ENCODE data around the gene TMEM221.
"Not testable (repeated sequence)": the region's sequence is repeated elsewhere in the genome, so short reads cannot be mapped to it uniquely, and the experiment has no call there.

Gene TMEM221

GRCh38 chr19:17448131-17448967, at the start of gene TMEM221:
TMEM221 (minus strand) TSS chr19:17448668; CDS start chr19:17448462, 206 bp downstream.
- no peak for DNase-seq

- DNase-seq: no peak
Measured at GRCh38 chr19:17497149-17497798, 48.8 kb upstream of the TMEM221 start.

DNA sequence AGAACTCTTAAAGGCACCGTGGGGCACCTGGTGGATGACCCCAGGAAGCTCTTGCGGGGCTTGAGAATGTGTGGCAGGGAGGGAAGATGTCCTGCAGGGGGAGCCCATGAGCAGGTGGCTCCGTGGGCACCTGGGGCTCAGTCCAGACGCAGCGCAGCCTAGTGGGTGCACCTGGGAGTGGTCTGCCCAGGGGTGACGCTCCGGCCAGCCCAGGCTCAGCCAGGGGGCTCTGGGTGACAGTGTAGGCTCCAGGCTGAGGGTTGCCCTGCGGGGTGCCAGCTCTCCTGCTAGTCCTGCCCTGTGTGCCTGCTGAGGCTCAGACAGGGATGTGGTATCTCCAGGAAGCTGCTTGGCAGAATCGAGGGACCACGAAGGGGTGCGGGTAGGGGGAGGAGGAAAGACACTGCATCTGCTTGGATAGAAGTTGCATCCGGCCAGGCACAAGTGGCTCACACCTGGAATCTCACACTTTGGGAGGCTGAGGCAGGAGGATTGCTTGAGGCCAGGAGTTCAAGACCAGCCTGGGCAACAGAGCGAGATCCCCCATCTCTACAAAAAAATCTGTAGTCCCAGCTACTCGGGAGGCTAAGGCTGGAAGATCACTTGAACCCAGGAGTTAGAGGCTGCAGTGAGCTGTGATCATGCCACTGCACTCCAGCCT, 48.0 kb upstream of the TMEM221 start:
- peak; percentile 66 for DNase-seq

GRCh38 chr19:17495639-17496296, 47.3 kb upstream of the TMEM221 start:
- DNase-seq: no peak

- DNase-seq: peak; percentile 21
Measured at GRCh38 chr19:17491287-17491686, 42.8 kb upstream of the TMEM221 start.

GRCh38 chr19:17490411-17490810, 41.9 kb upstream of the TMEM221 start:
- DNase-seq: no peak

DNA sequence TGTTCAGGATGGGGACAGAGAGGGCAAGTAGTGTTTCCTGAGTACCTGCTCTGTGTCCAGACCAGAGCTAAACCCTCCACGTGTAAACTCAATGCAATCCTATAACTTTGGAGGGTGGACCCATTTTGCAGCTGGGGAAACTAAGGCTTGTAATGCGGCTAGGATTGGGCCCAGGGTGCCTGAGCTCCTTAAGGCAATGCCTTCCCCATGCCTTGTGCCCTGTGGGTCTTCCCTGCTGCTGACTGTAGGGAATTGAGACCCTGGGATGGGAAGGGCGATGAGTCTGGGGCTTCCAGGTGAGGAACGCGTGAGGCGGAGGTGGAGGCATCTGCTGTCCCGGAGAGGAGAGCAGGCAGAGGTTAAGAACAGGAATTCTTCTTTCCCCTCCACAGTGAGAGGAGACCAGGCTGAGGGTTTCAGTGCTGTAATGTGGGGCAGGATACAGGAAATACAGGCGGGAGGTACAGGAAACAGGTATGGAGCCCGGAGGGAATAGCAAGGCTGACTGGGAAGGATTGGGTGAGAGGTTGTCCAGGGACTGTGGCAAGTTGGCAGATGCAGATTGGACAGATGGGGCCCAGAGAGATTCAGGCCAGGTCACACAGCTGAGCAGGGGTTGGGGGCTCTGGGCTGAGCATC, 41.0 kb upstream of the TMEM221 start:
- no peak for DNase-seq

- DNase-seq: no peak
Measured at GRCh38 chr19:17488593-17489391, 40.3 kb upstream of the TMEM221 start.

DNA sequence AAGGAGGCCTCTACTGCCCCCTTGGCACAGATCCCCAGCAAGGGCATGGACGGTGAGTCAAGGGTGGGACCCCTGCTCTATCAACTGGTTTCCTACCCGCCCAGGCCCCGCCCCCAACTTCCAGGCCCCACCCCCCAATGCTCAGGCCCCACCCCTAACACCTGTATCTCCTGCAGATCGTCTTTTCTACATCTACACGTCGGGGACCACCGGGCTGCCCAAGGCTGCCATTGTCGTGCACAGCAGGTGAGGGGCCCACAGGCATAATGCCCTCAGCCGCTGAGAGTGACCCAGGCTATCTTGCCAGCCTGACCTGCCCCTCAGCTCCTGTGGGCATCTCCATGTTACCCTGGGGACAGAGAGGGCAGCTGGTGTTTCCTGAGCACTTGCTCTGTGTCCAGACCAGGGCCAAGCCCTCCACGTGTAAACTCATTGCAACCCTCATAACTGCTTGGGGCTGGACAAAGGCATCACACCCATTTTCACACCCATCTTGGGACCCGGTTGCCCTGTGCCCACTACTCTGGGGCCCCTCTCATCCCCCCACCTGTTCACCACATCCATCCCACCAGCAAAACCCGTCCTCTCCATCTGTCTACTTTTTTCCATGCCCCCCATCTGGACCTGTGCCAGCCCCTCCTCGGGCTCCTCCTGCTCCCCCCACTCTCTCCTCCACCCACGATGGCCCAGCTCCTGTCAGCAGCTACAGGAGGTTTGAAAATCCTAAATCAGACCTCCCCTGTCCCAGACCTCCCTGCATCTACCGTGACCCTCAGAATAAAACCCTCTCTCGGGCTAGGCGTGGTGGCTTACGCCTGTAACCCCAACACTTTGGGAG, 39.0 kb upstream of the TMEM221 start:
- no peak for DNase-seq

GRCh38 chr19:17486545-17487240, 38.2 kb upstream of the TMEM221 start:
- DNase-seq: no peak

DNA sequence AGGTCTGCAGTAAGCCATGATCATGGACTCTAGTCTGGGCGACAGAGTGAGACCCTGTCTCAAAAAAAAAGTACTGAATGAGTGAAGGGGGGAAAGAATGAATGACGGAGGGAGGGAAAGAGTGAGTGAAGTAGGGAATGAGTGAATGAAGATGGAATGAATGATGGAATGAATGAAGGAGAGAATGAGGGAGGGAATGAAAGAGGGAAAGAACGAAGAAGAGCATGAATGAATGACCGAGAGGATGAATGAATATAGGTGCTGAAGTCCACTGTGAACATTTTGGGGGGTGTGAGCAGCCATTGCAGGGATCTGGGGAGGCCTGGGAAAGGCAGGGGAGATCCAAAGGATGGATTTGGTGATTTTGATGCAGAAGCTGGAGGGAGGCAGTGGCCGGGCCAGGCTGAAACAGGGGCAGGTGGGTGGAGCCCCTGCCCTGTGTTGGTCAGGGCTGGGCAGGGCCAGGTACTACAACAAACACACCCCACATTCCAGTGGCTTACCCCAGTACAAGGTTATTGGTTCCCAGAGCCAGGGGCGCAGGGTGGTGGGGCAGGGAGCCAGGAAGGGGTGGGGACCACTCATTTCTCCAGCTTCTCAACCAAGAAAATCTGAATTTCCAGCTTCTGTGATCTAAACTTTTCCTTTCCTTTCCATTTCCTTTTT, 36.2 kb upstream of the TMEM221 start:
- DNase-seq: no peak

DNA sequence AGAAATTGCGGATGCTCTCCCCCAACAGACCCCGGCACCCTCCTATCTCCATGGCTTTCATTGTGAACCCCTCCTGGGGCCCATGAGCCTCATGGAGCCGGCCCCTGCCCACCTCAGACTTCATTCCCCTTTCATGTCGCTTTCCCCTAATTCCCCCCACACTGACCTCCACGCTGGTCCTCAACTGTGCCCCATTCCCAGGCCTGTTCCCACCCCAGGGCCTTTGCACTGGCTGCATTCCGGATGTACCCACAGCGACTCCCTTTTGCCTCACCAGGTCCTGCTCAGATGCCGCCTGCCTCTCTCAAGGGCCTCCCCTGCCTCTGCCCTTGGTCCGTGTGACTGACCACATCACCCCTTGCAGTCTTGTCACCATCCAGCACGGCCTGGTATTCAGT, 35.1 kb upstream of the TMEM221 start:
- no peak for DNase-seq

GRCh38 chr19:17482877-17483604, 34.6 kb upstream of the TMEM221 start:
- DNase-seq: no peak

- DNase-seq: no peak
Measured at GRCh38 chr19:17481986-17482385, 33.5 kb upstream of the TMEM221 start.

GRCh38 chr19:17479325-17479791, 30.9 kb upstream of the TMEM221 start:
- peak; percentile 79 for DNase-seq

- DNase-seq: peak; percentile 32
Measured at GRCh38 chr19:17475541-17476115, 27.2 kb upstream of the TMEM221 start.

DNA sequence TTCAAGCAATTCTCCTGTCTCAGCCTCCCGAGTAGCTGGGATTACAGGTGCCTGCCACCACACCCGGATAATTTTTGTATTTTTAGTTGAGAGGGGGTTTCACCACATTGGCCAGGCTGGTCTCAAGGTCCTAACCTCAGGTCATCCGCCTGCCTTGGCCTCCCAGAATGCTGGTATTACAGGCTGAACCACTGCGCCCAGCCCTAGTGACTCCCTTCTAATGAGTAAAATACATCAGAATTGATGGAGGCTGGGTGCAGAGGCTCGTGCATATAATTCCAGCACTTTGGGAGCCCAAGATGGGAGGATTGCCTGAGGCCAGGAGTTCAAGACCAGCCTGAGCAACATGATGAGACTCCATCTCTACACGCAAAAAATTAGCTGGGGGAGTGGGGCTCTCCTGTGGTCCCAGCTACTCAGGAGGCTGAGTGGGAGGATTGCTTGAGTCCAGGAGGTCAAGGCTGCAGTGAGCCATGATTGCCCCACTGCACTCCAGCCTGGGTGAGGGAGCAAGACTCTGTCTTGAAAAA, 26.6 kb upstream of the TMEM221 start:
- not testable (repeated sequence) for DNase-seq

- peak; percentile 84 for DNase-seq
Measured at GRCh38 chr19:17473041-17473440, 24.6 kb upstream of the TMEM221 start.
